ENCODE measurements around the gene MPPED1.

MPPED1 gene

DNA sequence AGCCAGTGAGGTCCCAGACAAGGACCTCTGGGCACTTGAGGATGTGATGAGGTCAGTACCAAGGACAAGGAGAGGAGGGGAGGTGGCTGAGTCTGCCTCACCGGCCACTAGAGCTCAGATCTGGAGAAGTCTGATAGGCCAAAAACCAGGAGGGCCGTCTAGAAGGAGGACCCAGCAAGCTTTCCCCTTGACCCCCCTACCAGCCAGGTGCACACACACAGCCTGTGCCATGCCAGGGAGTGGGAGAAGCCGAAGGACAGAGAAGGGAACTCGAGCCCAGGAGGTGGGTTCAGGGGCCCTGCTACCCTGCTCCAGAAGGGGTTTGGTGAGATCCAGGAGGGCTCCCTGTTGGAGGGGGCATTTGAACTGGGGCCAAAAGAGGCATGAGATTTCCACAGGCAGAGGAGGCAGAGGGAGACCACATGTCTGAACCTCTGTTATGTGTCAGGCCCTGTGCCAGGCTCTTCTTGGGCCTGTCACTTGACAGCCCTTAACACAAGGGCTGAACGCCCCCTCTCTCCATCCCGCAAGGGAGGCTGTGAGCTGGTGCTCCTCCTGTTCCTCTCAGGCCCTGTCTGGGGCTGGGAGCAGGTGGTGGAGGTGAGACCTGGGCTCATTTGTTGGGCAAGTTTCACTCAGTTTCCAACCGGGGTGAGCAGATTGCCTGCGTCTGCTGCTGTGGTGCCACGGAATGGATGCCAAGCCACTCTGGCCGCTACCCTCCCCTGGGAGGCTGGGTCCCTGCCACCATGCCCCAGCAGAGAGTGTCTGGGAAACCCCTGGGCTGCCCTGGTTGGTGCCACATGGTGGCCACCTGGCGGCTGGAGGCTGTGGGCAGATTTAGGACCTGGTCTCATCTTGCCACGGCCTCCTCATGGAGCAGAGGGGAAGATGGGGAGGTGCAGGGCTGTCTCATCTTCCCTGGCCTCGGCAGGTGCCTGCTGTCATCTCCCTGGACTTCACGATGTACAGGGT is 65.2 kb downstream of the MPPED1 start:
- no peak for DNase-seq (ENCODE audit: low read depth, low spot score)

DNA sequence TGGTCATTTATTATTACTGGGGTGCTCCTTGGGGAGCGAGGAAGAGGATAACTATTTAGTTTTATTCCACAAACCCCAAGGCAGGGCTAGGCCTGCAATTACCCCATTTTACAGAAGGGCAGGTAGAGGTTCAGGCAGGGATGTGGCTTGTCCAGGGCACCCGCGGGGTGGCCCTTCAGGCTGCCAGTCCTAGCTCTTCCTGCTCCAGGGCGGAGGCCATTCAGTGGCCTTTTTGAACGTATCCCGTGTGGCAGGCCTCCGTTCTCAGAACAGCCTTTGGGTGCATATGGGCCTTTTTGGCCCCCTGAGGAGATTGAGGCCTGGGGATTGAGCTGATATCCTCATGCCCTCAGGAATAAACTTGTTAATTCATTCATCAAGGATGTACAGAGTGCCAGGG is 66.2 kb downstream of the MPPED1 start:
- DNase-seq (ENCODE audit: low read depth, low spot score) = no peak

- no peak for DNase-seq (ENCODE audit: low read depth, low spot score)
These were observed 66.9 kb downstream of the MPPED1 start for GRCh38 chr22:43478621-43479300.

DNA sequence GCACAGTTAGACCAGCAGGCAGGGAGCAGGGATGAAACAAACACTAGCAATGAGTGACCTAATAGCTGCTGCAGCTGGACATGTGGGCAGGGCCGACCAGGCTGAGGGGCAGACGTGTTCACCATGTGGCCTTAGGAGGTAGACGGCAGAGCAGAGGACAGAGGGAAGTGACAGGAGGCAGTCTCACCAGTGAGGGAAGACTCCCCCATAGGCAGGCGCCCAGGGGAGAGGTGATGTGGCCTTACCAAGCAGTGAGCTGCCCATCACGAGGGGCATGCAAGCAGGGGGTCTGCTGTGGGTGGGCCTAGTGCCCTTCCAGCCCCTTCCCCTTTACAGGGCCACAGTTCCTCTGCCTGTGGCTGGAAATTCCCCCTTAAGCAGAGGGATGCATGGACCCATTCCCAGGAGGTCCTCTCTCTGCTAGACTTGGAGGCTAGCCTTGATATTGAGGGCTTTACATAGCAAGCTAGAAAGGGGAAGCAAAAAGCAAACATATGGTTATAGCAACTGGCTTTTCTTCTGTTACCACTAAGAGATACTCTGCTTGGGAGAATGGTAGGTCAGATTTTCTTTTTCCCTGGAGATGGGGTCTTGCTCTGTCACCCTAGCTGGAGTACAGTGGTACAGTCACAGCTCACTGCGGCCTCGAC is 67.6 kb downstream of the MPPED1 start:
- DNase-seq (ENCODE audit: low read depth, low spot score) = no peak

DNA sequence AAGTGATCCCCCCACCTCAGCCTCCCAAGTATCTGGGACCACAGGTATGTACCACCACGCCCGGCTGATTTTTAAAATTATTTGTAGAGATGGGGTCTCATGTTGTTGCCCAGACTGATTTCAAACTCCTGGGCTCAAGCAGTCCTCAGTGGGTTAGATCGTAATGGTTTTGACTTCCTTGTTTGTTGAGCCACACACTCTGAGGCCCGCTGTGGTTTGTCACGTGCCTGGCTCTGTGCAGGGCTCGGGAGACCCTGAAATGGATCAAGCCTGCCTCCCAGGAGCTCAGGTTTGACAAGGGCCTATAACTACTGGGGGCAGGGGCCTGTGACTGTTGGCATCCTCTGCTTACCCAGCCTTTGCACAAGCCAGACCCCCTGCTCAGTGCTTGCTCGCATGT is 68.1 kb downstream of the MPPED1 start:
- no peak for DNase-seq (ENCODE audit: low read depth, low spot score)

- DNase-seq (ENCODE audit: low read depth, low spot score) = no peak
These were observed 69.9 kb downstream of the MPPED1 start for GRCh38 chr22:43481568-43482317.

DNA sequence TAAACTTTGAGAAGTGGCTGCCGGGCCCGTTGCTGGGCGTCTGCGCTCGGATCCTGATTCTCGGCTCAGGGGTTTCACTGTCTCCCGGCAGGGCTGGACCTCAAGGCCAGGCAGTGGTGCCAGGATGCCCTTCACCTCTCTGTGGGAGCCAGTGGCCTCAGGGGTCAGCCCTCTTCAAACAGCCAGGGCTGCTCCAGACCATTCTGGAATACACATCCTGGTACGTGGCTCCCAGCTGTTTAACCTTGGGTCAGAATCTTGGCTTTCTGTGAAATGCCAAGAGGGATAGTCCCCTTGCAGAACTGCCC is 70.5 kb downstream of the MPPED1 start:
- DNase-seq (ENCODE audit: low read depth, low spot score) = no peak

GRCh38 chr22:43483266-43483665 is 71.5 kb downstream of the MPPED1 start:
- DNase-seq (ENCODE audit: low read depth, low spot score) = no peak

GRCh38 chr22:43483669-43484068 is 71.9 kb downstream of the MPPED1 start:
- no peak for DNase-seq (ENCODE audit: low read depth, low spot score)

DNA sequence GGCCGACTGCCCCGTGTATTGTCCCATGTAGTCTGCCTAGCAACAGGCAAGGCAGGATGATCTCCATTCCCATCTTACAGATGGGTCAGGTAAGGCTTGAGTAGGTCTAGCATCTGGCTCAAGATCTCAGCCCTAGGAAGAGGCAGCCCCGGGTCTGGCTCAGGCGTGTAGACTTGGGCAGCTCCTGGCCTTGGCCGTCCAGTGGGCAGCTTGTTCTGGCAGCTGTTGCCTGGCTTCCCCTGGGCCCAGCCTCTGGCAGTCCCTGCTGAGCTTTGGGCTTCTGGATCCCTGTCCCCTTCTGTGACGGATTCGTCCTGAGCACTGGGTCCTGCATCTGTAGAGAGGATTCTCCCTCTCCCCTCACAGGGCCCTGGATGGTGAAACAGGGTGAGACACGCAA is 72.4 kb downstream of the MPPED1 start:
- no peak for DNase-seq (ENCODE audit: low read depth, low spot score)

DNA sequence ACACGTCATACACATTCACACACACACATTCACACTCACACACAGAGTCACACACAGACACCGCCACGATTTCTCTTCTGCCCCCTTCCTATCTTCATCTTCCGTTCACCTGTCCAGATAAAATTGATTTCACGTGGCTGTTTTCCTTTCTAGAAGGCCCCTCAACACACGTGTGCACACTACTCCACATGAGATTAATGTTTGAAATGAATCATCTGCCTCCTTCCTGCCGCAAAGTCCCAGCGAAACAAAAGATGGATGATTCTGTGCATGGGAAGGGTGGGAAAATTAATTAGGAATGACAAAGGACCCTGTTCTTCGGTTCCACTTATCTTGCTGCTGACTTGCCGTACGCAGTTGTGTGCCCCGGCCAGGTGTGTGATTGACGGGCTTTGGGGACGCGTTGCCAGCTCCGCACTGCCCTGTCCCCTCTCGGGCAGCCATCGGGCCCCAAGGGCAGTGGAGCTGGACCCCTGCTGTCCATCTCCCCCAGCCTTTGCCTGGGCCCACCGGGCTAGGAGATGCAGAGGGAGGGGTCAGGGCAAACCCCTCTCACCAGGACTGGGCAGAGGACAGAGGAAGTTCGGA is 73.8 kb downstream of the MPPED1 start:
- no peak for DNase-seq (ENCODE audit: low read depth, low spot score)

DNA sequence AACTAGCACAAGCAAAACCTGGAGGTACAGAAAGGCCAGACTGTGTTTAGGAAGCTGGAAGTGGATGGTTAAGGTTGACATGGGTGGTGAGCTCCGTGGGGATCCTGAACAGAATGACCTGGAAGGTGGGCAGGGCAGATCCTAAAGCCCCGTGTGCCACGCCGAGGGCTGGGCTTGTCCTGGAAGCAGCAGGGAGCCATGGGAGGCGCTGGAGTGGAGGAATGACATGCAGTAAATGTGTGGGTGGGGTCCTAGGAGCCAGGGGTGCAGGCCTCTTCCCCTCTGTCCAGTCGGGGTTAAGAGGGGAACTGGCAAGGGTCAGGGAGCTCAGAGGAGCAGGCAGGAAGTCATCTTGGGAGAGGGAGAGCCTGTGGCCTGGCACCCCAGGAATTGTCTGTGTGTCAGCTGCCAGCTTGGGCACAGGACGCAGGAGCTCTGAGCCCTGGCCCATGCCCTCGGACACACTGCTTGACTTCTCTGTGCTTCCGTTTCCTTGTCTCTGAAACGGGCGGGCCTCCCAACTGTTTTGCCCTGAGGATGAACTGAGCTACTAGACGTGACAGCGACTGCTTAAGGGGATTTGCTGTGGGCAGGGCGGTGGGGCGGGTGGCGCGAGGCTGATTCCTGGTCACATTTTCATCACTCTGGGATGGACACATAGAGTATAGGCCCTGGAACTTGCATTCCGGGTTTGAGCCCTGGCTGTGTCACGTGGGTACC is 75.7 kb downstream of the MPPED1 start:
- DNase-seq (ENCODE audit: low read depth, low spot score) = no peak

DNA sequence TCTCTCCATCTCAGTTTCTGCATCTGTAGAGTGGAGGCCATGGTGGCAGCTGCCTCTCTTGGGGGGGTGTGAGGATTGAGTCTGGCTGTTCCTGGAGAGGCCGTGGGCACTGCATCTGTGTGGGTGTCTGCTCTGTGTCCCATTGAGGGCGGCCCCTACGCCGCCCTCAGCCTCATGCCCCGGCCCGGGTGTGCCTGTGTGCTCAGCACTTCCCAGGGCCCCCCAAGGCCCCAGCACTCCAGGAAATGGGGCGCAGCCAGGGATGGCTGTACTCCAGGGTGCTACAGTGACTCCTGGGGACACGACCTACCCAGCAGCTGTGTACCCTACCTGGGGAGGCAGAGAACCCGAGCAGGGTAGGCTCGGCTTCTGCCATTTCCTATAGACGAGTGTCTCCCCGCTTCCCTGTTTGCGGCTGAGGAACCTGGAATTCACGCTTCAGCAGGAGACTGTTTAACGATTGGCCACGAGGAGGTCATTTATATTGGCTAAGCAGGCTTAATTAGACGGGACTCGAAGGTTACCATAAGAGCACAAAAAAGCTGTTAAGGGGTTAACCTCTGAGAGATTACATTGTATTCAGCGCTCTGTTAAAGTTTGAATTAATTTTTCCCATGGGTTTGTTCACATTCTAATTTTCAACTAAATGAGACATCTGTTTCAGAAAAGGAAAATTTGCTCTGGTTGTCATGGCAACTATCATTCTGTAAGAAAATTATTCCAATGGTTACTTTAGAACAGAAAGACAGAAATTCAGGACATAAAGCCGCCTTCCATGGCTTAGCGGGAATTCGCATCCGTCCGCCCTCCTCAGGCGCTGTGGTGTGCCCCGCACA is 76.4 kb downstream of the MPPED1 start:
- DNase-seq (ENCODE audit: low read depth, low spot score) = no peak

- no peak for DNase-seq (ENCODE audit: low read depth, low spot score)
These were observed 77.1 kb downstream of the MPPED1 start for GRCh38 chr22:43488937-43489336.

DNA sequence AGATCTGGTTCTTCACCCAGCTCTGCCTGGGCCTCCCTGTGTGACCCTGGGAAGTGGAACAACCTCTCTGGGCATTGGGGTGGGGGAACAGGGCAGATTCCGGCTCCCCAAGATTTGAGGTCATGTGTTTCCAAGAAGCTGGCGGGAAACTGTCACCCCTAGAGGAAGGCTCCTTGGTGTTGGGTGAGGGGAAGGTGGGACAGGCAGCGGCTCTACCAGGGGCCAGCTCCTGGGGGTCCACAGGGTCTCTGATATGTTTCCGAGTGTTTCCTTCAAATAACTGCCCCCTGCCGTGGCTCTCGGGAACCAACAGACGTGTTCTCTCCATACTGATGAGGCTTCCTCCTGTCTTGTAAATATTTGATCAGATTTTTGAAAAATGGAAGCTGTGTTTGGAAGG is 78.5 kb downstream of the MPPED1 start:
- DNase-seq (ENCODE audit: low read depth, low spot score) = no peak

GRCh38 chr22:43491177-43491576 is 79.4 kb downstream of the MPPED1 start:
- DNase-seq (ENCODE audit: low read depth, low spot score) = no peak

- DNase-seq (ENCODE audit: low read depth, low spot score) = no peak
These were observed 79.9 kb downstream of the MPPED1 start for GRCh38 chr22:43491737-43492136.

GRCh38 chr22:43493297-43493696 is 81.5 kb downstream of the MPPED1 start:
- DNase-seq (ENCODE audit: low read depth, low spot score) = no peak

GRCh38 chr22:43497956-43498855 is 86.4 kb downstream of the MPPED1 start:
- no peak for DNase-seq (ENCODE audit: low read depth, low spot score)

Measured in activated CD4-positive, CD25-positive, alpha-beta regulatory T cell treated with anti-CD3 and anti-CD28 coated beads, Interleukin-2, amount 50 U/mL, for 16 hours (primary cell).